ENCODE results near the gene MAMLD1.

DNA sequence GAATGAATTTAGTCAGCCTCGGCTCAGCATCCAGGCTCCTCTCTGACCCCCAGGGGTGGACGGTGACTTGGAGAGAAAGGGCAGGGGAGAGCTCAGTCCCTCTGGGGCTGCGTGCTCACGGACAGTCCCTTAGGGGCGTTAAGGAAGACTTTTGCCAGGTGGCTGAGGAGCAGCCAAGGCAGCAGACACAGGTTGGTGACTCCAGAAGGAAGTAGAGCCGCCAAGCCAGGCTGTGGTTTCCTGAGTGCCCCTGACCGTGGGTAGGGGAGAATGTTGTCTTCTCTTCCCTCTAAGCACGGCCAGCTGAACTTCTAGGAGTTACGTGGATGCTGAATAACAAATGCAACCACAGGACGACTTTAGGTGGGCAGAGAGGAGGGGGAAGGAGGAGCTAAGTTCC is 114.3 kb downstream of the MAMLD1 start:
- TF ChIP-seq, protein P1, sequence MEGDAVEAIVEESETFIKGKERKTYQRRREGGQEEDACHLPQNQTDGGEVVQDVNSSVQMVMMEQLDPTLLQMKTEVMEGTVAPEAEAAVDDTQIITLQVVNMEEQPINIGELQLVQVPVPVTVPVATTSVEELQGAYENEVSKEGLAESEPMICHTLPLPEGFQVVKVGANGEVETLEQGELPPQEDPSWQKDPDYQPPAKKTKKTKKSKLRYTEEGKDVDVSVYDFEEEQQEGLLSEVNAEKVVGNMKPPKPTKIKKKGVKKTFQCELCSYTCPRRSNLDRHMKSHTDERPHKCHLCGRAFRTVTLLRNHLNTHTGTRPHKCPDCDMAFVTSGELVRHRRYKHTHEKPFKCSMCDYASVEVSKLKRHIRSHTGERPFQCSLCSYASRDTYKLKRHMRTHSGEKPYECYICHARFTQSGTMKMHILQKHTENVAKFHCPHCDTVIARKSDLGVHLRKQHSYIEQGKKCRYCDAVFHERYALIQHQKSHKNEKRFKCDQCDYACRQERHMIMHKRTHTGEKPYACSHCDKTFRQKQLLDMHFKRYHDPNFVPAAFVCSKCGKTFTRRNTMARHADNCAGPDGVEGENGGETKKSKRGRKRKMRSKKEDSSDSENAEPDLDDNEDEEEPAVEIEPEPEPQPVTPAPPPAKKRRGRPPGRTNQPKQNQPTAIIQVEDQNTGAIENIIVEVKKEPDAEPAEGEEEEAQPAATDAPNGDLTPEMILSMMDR (IDR thresholded peaks at IDR 0.05): no peak
- TF ChIP-seq POLR2A (IDR thresholded peaks at IDR 0.05): no peak

All from esophagus squamous epithelium (tissue), 4 donors.